ENCODE measurements around the gene MYZAP. TPM values are rescaled to one million over a fixed set of nuclear protein-coding genes. Genes with fewer than 3 reads are reported as not detected.

The MYZAP gene, protein sequence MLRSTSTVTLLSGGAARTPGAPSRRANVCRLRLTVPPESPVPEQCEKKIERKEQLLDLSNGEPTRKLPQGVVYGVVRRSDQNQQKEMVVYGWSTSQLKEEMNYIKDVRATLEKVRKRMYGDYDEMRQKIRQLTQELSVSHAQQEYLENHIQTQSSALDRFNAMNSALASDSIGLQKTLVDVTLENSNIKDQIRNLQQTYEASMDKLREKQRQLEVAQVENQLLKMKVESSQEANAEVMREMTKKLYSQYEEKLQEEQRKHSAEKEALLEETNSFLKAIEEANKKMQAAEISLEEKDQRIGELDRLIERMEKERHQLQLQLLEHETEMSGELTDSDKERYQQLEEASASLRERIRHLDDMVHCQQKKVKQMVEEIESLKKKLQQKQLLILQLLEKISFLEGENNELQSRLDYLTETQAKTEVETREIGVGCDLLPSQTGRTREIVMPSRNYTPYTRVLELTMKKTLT
- 1.6 TPM for total RNA-seq

DNA sequence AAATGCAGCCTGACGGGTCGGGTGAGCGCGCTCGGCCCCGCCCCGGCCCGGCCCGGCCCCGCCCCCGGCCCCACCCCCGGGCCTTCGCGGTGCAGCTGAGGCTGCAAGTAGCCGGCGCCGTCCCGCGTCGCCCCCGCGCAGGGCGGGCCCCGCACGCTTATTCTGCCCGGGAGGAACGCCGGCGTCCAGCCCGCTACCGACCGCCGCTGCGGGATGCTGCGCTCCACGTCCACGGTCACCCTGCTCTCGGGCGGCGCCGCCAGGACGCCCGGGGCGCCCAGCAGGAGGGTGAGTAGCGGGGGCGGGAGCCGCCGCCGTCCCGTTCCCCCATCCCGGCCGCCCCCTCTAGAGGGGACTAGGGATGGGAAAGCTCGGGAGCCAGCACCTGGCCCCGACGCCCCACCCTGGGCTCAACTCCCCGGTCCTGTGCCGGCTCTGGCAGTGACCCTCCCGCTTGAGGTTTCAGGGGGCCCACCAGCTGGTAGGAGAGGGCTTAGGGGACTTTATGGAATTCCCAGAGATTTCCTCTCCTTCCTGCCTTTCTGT is at the start of gene MYZAP:
MYZAP (plus strand) TSS at position 83 of the 546 bp plus-strand sequence; CDS start at position 214, 131 bp downstream.
- FAIRE-seq, result no peak

DNA sequence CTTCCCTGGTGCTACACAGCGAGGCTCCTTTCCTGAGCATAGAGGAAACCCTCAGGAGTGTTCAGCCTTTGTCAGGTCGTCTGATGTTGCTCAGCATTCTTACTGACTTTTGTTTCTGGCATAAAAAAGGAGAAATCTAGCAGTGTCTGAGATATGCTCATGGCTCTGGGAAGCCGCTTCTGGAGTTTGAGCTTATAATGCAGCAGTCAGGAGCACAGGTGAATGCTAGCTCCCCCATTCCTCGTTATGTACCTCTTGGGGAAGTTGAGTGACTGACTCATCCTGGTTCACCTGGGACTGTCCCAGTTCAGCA is 49.2 kb upstream of the MYZAP start:
- DNase-seq (ENCODE audit: low spot score in 2 of 2), result no peak
- no peak for FAIRE-seq

More for the DNA sequence above, at the start of gene MYZAP:
- peak; percentile 56 to 78 for DNase-seq (ENCODE audit: low spot score in 2 of 2)

DNA sequence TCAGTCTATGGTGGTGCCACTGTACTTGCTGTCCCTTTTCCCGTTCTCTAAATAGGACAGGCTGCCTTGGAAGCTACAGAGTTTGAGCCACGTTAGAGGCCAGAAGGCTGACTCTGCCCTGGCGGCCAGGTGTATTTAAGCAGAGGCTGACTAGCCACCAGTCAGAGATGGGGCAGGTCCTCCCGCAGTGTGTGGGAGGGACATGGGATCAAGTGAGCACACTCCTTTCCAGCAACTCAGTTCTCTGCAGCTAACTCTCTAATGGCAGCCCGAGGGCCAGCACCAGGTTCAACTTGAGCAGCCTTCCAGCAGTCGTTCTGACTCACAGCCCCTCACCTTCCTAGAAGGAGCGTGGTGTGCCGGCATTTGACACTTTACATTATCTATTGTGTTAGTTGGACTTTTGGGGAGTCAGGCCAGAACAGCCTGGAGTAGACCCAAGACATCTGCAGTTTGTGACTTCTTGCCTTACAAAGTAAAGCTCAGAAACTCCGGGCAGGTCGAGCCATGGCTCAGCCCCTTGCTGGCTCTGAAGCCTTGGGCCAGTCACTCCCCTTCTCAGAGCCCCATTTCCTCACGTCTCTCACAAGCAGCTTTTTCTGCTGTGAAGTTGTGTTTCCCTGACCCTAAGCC is 46.7 kb upstream of the MYZAP start:
- DNase-seq (ENCODE audit: low spot score in 2 of 2) (no peak), FAIRE-seq (no peak)

DNA sequence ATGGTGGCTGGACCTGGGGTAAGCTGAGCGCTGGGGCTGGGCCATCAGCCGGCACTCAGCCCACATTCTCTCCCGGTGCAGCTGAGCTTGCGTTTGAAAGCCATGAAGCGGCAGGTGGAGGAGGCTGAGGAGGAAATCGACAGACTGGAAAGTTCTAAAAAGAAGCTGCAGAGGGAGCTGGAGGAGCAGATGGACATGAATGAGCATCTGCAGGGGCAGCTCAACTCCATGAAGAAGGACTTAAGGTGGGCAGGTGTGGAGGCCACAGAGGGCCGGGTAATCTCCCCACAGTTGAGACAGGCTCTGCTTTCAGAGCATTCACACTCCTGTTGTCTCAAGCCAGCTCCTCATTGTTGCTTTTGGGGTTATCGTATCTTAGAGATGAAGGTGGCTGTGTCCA is 45.7 kb upstream of the MYZAP start:
- FAIRE-seq, result no peak

DNA sequence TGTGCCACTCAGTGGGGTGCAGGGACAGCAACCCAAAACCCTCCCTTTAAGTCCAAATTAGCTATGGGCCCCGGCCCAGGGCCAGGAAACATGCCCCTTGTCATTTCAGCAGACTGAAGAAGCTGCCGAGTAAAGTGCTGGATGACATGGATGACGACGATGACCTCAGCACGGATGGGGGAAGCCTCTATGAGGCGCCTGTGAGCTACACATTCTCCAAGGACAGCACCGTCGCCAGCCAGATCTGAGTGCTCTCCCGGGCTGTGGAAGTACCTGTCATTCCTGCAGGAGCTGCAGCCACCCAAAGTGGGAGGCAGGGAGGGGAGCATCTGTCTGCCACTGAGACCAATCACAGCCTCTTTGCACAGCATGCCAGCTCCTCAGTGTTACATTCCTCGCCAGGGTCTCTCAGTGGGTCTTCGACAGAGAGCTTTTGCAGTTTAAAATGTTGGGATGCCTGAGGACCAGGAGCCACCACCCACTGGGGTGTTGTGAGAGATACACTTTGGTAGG is 44.4 kb upstream of the MYZAP start:
- FAIRE-seq, result no peak
- no peak for DNase-seq (ENCODE audit: low spot score in 2 of 2)

More for the DNA sequence above, 45.7 kb upstream of the MYZAP start:
- no peak for DNase-seq (ENCODE audit: low spot score in 2 of 2)

DNA sequence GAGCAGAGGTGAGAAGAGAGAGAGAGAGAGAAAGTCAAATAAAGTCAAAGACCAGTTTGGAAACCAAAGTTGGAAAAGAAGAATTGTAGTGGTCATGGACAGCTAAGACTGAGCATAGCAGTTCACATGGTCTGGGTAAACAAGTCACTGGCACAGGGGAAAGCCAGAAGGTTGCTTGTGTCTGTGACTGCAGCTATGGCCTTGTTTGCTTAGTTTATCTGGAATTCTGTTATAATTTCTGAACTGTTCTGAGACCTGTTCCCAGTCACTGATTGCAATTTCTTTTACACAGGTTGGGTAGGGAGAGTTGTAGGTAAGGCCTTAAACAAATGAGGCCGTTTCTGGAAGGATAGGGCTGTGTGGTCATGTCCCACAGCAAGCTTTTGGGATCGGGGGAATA is 43.4 kb upstream of the MYZAP start:
- DNase-seq (ENCODE audit: low spot score in 2 of 2) (no peak), FAIRE-seq (no peak)

DNA sequence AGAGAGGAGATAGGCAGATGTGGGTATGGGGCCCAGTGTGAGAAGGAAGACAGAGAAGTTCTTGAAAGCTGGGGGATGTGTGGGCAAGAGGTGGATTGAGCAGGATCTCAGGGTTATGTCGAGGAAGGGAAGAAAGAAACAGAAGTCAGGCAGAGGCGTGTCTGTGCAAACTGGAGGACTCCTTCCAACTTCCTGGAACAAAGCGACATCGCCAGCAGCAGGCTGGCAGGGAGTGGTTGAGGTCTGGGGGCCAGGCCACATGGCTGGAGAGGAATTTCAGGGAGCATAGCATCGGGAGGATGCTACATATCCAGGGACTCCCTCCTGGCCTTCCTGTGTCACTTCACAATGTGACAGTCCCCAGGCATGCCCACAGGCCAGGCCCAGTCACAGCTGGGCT is 42.9 kb upstream of the MYZAP start:
- no peak for DNase-seq (ENCODE audit: low spot score in 2 of 2)
- FAIRE-seq, result no peak

DNA sequence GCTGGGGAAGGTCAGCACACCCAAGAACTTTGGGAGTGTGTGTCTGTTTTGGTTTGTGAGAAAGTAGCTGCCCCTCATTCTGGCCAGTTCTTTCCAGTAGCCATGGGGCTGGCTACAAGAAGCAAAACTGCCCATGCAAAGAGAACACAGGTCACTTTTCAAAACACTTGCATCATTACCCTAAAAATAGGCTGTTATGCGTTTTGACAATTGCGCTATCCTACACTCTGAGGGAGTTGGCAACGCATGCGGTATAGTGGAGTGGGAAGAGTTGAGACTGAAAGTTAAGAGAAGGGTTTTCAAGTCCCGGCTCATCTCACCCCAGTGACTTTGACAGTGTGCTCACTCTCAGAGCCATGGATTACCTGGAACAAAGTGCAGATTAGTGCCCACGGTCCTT is 41.8 kb upstream of the MYZAP start:
- FAIRE-seq (no peak), DNase-seq (ENCODE audit: low spot score in 2 of 2) (no peak)

DNA sequence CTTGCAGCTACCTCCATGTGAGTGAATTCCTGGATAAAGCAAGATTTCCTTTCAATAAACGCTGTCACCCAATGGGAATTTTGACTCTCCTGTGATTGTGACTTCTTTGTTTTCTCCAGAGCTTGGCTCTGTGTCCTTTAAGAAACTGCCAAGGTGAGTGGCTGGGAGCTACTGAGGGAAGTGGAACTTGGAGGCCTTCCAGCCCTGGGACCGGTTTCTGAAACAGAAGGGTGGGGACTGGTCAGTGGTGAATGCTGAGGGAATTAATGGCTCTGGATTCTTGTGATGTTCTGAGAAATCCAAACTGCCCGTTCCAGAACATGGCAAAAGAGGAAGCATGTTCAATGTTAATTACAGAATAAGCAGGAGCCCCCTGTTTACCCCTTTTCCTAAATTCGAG is 41.1 kb upstream of the MYZAP start:
- FAIRE-seq, result no peak

DNA sequence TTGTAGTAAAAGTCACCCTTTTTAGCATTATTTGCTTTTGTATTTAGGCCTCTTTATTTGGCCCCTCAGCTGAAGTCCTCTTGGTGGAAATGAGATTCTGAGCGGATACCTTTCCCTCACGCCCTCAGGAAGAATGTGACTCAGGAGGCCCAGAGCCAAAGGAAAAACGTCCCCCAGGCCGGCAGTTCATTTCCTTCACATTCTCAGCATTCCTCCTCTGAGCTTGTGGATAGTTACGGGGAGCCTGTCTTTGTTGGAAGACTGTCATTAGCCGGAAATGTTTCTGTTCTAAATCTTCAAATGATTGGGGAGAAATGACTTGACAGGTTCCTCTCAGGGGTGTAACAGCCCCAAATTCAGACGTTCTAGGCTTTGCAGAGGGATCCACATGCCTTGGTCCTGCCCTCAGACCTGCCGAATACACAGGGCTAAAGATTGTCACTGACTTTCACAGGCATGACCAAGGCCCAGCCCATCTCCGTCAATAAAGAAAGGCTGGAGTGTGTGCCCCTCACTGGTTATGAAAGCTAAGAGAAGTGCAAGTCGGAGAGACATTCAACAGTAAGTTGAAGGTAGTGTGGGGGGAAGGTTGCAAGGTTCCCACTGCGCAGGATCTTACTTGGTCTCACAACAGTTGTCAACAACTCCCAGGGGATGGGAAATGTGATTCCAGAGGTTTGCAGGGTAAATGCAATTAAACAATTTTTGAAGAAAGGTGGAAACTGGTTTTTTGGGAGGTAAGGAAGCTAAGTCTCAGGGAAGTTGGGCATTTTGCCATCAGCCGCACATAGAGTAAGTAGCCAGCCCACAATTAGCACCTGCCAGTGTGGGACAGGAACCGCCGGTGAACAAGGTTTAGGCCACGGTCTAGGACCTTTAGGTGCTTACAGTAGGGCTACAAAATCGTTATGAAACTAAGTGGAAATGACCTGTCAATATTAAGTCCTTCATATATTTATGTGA is 39.7 kb upstream of the MYZAP start:
- FAIRE-seq (no peak), DNase-seq (ENCODE audit: low spot score in 2 of 2) (no peak)

More for the DNA sequence above, 41.1 kb upstream of the MYZAP start:
- DNase-seq (ENCODE audit: low spot score in 2 of 2), result no peak

DNA sequence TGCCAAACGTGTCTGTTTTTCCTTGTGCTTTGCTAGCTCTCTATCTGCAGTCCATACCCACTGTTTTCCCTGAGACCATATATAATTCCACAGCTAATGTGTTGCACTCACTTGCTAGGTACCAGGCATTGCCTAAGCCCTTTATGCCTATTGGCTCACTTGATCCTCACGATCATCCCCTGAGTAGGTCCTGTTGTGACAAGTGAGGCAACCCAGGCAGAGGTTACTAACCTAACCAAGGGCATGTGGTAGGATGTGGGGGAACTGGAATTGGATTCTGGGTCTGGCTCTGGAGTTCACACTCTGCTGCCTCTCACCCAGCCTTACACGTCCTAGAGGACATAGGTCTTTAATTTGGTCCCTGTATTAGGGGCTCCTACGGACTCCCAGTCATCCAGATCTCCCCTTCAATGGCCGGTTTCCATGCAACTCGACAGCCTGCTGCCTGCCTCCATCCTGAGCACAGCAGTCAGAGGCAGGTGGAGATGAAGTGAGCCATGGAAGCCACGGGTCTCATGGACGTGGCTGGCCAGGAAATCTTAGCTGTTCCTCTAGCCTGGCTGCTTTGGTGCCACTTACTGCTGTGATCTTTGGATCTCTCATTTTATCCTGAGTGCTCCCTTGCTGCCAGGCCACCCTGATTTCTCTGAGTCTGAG is 38.9 kb upstream of the MYZAP start:
- DNase-seq (ENCODE audit: low spot score in 2 of 2) (no peak), FAIRE-seq (no peak)

DNA sequence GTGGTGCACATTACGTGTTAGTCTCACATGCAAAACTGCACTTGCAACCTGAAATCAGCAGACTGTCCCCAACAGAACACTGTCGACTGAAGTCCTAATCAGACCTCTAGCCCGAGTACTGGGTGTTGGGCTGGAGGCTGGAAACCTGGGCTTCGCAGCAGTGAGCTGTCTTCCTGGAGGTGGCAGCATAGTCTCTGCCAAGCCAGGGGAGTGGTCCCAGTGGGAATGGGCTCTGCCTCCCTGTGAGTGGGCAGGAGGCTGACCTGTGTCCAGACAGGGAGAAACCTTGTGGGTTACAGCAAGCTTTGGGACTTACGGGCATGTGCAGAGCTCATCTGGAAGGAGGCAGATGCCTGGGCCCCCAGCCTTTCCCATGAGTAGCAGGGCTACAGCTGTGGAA is 38.2 kb upstream of the MYZAP start:
- no peak for FAIRE-seq
- no peak for DNase-seq (ENCODE audit: low spot score in 2 of 2)

DNA sequence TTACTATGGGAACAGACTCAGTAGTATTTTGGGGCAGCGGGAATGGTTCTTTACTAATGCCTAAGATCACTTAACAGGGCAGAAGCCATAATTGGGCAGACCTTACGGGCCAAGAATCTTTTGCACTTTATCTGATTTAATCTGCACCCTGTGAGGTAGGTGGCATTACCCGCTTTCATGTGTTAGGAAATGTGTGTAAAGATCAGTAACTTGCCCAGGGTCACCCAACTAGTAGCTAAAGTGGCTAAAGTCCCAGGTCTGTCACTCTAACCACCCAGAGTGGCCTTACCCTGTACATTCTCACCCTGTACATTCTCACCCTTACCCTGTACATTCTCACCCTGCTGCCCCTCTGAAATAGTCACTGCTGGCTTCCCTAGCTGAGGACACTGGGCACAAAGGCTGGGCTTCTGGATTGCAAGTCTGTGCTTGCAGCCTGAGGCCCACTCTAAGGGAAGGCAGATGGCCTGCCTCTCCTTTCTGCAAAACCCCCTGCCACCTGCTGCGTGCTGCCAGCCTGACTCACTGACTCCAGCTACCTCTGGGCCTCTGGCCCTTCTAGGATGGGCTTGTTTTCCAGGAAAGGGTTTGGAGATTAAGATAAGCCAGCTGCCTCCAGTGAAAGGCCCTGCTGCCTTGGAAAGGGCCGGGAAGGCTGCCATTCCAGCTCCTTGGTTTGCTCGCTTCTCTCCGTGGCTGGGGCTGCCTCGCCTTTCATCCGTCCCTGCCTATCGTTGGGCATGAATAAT is 37.5 kb upstream of the MYZAP start:
- FAIRE-seq, result no peak
- DNase-seq (ENCODE audit: low spot score in 2 of 2), result no peak

DNA sequence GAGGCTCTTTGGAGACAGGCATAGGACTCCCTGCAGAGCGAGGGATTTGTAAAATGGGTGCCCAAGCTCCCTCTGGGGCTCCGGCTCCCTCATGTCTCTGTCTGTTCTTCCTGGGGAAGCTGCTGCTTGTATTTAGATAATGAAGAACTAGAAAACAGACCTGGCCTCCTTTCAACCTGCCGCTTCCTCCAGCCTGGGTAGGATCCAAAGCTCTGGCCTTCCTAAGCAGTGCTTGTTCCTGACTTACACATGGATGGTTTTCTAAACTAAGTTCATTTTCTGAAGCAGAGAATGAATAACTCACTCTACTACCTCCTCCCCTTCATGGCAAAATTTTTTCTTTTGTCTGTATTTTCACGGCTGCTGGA is 36.9 kb upstream of the MYZAP start:
- DNase-seq (ENCODE audit: low spot score in 2 of 2) (no peak), FAIRE-seq (no peak)

DNA sequence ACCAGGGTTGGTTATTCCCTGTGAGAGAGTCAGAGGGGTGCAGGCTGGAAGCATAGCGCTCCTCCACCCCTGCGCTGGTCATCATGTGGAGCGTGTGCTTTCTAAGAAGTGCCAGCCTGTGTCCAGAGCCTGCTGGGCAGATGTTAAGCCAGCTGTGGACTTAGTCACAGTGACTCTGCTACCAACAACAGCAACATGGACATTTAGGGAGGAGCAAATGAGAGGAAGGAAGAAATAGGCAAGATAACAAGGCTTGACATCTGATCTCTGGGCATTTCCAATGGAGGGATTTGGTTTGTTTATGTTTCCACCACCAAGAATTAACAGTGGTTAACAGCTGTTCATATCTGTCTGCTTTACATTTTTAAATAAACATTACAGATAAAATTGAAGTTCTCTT is 36.4 kb upstream of the MYZAP start:
- no peak for DNase-seq (ENCODE audit: low spot score in 2 of 2)
- no peak for FAIRE-seq

DNA sequence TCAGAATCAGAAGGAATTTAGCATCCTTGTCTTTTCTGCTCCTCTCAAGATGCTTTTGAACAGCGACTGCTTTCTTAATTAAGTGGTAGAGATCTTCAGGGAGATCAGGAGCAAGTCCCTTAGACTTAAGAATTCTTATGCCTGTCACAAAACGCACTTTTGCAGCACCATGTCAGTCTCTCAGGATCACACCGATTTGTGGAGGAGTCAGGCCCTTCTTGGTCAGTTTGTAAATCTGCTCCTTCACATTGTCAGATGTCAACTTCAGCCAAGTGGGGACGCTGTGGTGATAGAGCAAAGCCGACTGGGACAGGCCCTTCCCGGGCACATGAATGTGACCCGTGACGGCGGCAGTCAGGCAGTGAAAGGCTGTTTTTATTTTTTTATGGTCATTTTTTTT is 35.7 kb upstream of the MYZAP start:
- no peak for DNase-seq (ENCODE audit: low spot score in 2 of 2)
- FAIRE-seq, result no peak

DNA sequence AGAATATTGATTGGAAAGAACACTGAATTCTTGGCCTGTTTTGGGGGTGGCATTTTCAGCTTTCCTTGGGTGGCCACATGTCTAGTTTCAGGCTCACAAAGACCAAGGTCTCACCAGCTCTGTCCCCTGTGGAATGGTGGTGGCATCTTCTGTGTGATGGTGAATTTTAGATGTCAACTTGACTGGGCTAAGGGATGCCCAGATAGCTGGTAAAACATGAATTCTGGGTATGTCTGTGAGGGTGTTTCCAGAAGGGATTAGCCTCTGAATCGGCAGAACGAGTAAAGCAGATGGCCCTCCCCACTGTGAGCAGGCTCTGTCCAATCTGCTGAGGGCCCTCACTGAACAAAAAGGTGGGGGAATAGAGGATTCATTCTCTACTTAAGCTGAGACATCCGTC is 34.4 kb upstream of the MYZAP start:
- DNase-seq (ENCODE audit: low spot score in 2 of 2), result no peak
- FAIRE-seq, result no peak

DNA sequence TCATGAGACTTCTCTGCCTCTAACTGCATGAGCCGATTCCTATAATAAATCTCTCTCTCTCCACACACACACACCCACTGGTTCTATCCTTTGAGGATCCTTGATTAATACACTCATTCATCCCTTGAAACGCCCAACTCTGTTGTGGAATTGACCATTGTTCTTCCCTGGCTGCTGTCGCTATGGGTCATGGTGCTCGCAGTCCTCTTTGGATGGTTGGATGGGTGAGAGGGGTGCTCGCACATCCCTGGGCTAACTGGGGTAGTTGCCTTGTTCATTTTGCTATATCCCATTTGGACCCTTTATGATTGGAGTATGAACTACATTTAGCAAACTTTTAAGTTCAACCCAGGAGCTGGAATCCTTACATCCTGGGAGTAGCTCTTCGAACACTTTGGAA is 33.9 kb upstream of the MYZAP start:
- DNase-seq (ENCODE audit: low spot score in 2 of 2) (no peak), FAIRE-seq (no peak)

DNA sequence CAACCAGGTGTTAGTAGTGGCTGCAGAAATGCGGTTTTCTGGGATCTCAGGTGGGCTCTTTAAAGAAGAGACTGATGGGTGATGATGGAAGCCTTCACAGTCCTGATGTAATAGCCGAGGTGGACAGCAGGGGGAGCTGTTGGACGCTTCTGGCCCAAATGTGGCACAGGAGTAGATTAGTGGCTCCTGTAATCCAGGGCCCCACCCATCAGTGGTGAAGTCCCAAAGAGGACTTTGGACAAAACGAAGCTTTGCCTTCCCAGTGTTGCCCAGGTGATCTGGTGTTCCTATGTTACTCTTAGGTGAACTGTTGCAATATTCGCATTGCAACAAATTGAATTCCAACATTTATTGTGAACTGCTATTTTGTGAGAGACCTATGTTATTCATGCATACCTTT is 31.8 kb upstream of the MYZAP start:
- DNase-seq (ENCODE audit: low spot score in 2 of 2), result no peak
- FAIRE-seq, result no peak

All from frontal cortex (tissue), 4 donors.